GM21723 (cell line): Measurements from ENCODE around the gene SKAP1.
"Not testable (repeated sequence)": the region's sequence is repeated elsewhere in the genome, so short reads cannot be mapped to it uniquely, and the experiment has no call there.

Experiments
- ATAC-seq: cut with Tn5 transposase; IDR thresholded peaks from one replicate; pipeline ENCODE4 v1.9.1; 2021; ENCODE audit warnings: mild to moderate bottlenecking, moderate library complexity; ENCODE audit not compliant: unreplicated experiment

Gene SKAP1

GRCh38 chr17:48416971-48417370 is 13.0 kb downstream of the SKAP1 start:
- ATAC-seq: no peak

- no peak for ATAC-seq
Observed at GRCh38 chr17:48413613-48414405, 16.2 kb downstream of the SKAP1 start.

GRCh38 chr17:48412841-48413240 is 17.2 kb downstream of the SKAP1 start:
- ATAC-seq: no peak

GRCh38 chr17:48410821-48411220 is 19.2 kb downstream of the SKAP1 start:
- not testable (repeated sequence) for ATAC-seq

GRCh38 chr17:48409607-48410006 is 20.4 kb downstream of the SKAP1 start:
- ATAC-seq: no peak

- ATAC-seq: no peak
Observed at GRCh38 chr17:48406936-48407567, 23.0 kb downstream of the SKAP1 start.

- no peak for ATAC-seq
Observed at GRCh38 chr17:48394821-48395220, 35.2 kb downstream of the SKAP1 start.

GRCh38 chr17:48393283-48393682 is 36.7 kb downstream of the SKAP1 start:
- no peak for ATAC-seq

GRCh38 chr17:48392857-48393256 is 37.2 kb downstream of the SKAP1 start:
- no peak for ATAC-seq

- ATAC-seq: no peak
Observed at GRCh38 chr17:48391444-48391843, 38.6 kb downstream of the SKAP1 start.

GRCh38 chr17:48389903-48390302 is 40.1 kb downstream of the SKAP1 start:
- ATAC-seq: no peak

- ATAC-seq: no peak
Observed at GRCh38 chr17:48388955-48389743, 40.9 kb downstream of the SKAP1 start.

GRCh38 chr17:48386826-48387225 is 43.2 kb downstream of the SKAP1 start:
- no peak for ATAC-seq

- ATAC-seq: no peak
Observed at GRCh38 chr17:48385319-48385718, 44.7 kb downstream of the SKAP1 start.

GRCh38 chr17:48384164-48384563 is 45.9 kb downstream of the SKAP1 start:
- no peak for ATAC-seq

GRCh38 chr17:48382989-48383388 is 47.0 kb downstream of the SKAP1 start:
- ATAC-seq: no peak

GRCh38 chr17:48378708-48379392 is 51.2 kb downstream of the SKAP1 start:
- no peak for ATAC-seq

- no peak for ATAC-seq
Observed at GRCh38 chr17:48378238-48378637, 51.8 kb downstream of the SKAP1 start.

GRCh38 chr17:48376682-48377325 is 53.2 kb downstream of the SKAP1 start:
- no peak for ATAC-seq

- no peak for ATAC-seq
Observed at GRCh38 chr17:48375356-48375755, 54.7 kb downstream of the SKAP1 start.
